Neuron (in vitro differentiated cells): ENCODE measurements around the gene GULP1.

Experiments used
- H2AFZ ChIP-seq: one replicate; pipeline ENCODE4 v1.6.1; 2013; ENCODE audit warnings: low read depth, mild to moderate bottlenecking, inconsistent platforms, low read length, moderate library complexity
- H3K27me3 ChIP-seq: one replicate; pipeline ENCODE4 v1.6.1; 2013; ENCODE audit warnings: low read length; ENCODE audit not compliant: insufficient read depth
- H3K36me3 ChIP-seq: one replicate; pipeline ENCODE4 v1.6.1; 2013; ENCODE audit warnings: low read length; ENCODE audit not compliant: insufficient read depth
- H3K4me1 ChIP-seq: one replicate; pipeline ENCODE4 v1.6.1; 2013; ENCODE audit warnings: low read length; ENCODE audit not compliant: insufficient read depth
- H3K4me3 ChIP-seq: 2 replicates; pipeline ENCODE4 v1.5.1; 2013; ENCODE audit warnings: mild to moderate bottlenecking, low read length, moderate library complexity
- H3K9me3 ChIP-seq: one replicate; pipeline ENCODE4 v1.6.1; 2013; ENCODE audit warnings: low read length

GULP1 gene

GRCh38 chr2:188406414-188406813 is 114.7 kb downstream of the GULP1 start:
- no peaks in the 10 kb centered on the region for H3K36me3 ChIP-seq
- H3K27me3 ChIP-seq = no peaks in the 10 kb centered on the region
- H3K4me1 ChIP-seq = no peaks in the 10 kb centered on the region
- H3K4me3 ChIP-seq = no peak overlapping the region
- H2AFZ ChIP-seq = no peak overlapping the region
- H3K9me3 ChIP-seq = peaks cover 18% of the 10 kb centered on the region

GRCh38 chr2:188410504-188411235 is 119.0 kb downstream of the GULP1 start:
- Histone ChIP-seq H3K4me3 (no peak overlapping the region), H2AFZ (no peak overlapping the region), H3K4me1 (no peaks in the 10 kb centered on the region), H3K27me3 (no peaks in the 10 kb centered on the region), H3K9me3 (peaks cover 12% of the 10 kb centered on the region), H3K36me3 (no peaks in the 10 kb centered on the region)

- Histone ChIP-seq H3K9me3 (peaks cover 9% of the 10 kb centered on the region), H3K4me3 (no peak overlapping the region), H3K4me1 (no peaks in the 10 kb centered on the region), H3K27me3 (no peaks in the 10 kb centered on the region), H2AFZ (no peak overlapping the region), H3K36me3 (no peaks in the 10 kb centered on the region)
Measured at GRCh38 chr2:188412190-188412589, 120.5 kb downstream of the GULP1 start.

GRCh38 chr2:188414411-188414810 is 122.7 kb downstream of the GULP1 start:
- Histone ChIP-seq H3K27me3 (no peaks in the 10 kb centered on the region), H2AFZ (no peak overlapping the region), H3K9me3 (peaks cover 6% of the 10 kb centered on the region), H3K4me3 (no peak overlapping the region), H3K4me1 (no peaks in the 10 kb centered on the region), H3K36me3 (no peaks in the 10 kb centered on the region)

GRCh38 chr2:188414869-188415753 is 123.4 kb downstream of the GULP1 start:
- Histone ChIP-seq H3K4me3 (no peak overlapping the region), H3K36me3 (no peaks in the 10 kb centered on the region), H3K4me1 (no peaks in the 10 kb centered on the region), H3K27me3 (no peaks in the 10 kb centered on the region), H2AFZ (no peak overlapping the region), H3K9me3 (peaks cover 6% of the 10 kb centered on the region)

- Histone ChIP-seq H2AFZ (no peak overlapping the region), H3K27me3 (no peaks in the 10 kb centered on the region), H3K36me3 (no peaks in the 10 kb centered on the region), H3K9me3 (peaks cover 11% of the 10 kb centered on the region), H3K4me3 (no peak overlapping the region), H3K4me1 (no peaks in the 10 kb centered on the region)
Measured at GRCh38 chr2:188415754-188416083, 124.0 kb downstream of the GULP1 start.

- Histone ChIP-seq H3K9me3 (peaks cover 13% of the 10 kb centered on the region), H3K27me3 (no peaks in the 10 kb centered on the region), H3K4me3 (no peak overlapping the region), H2AFZ (no peak overlapping the region), H3K4me1 (no peaks in the 10 kb centered on the region), H3K36me3 (no peaks in the 10 kb centered on the region)
Measured at GRCh38 chr2:188416367-188416766, 124.7 kb downstream of the GULP1 start.

- Histone ChIP-seq H3K4me1 (no peaks in the 10 kb centered on the region), H2AFZ (no peak overlapping the region), H3K27me3 (no peaks in the 10 kb centered on the region), H3K9me3 (peaks cover 8% of the 10 kb centered on the region), H3K36me3 (no peaks in the 10 kb centered on the region), H3K4me3 (no peak overlapping the region)
Measured at GRCh38 chr2:188422726-188423125, 131.1 kb downstream of the GULP1 start.

GRCh38 chr2:188425266-188425665 is 133.6 kb downstream of the GULP1 start:
- no peak overlapping the region for H3K4me3 ChIP-seq
- H3K9me3 ChIP-seq = peaks cover 7% of the 10 kb centered on the region
- H2AFZ ChIP-seq = no peak overlapping the region
- no peaks in the 10 kb centered on the region for H3K36me3 ChIP-seq
- no peaks in the 10 kb centered on the region for H3K27me3 ChIP-seq
- no peaks in the 10 kb centered on the region for H3K4me1 ChIP-seq

- no peak overlapping the region for H2AFZ ChIP-seq
Measured at GRCh38 chr2:188426121-188426520, 134.4 kb downstream of the GULP1 start.

GRCh38 chr2:188430705-188431104 is 139.0 kb downstream of the GULP1 start:
- Histone ChIP-seq H3K4me1 (no peaks in the 10 kb centered on the region), H3K4me3 (no peak overlapping the region), H3K27me3 (no peaks in the 10 kb centered on the region), H2AFZ (no peak overlapping the region), H3K9me3 (no peaks in the 10 kb centered on the region), H3K36me3 (no peaks in the 10 kb centered on the region)

More at GRCh38 chr2:188426121-188426520, 134.4 kb downstream of the GULP1 start:
- Histone ChIP-seq H3K4me1 (no peaks in the 10 kb centered on the region), H3K9me3 (peaks cover 1% of the 10 kb centered on the region), H3K36me3 (no peaks in the 10 kb centered on the region), H3K27me3 (no peaks in the 10 kb centered on the region), H3K4me3 (no peak overlapping the region)

- no peaks in the 10 kb centered on the region for H3K4me1 ChIP-seq
- H2AFZ ChIP-seq = no peak overlapping the region
- no peak overlapping the region for H3K4me3 ChIP-seq
- H3K27me3 ChIP-seq = no peaks in the 10 kb centered on the region
- no peaks in the 10 kb centered on the region for H3K36me3 ChIP-seq
- peaks cover 4% of the 10 kb centered on the region for H3K9me3 ChIP-seq
Measured at GRCh38 chr2:188434018-188434417, 142.3 kb downstream of the GULP1 start.

GRCh38 chr2:188435115-188435514 is 143.4 kb downstream of the GULP1 start:
- H3K36me3 ChIP-seq = no peaks in the 10 kb centered on the region

More at GRCh38 chr2:188435115-188435514, 143.4 kb downstream of the GULP1 start:
- H2AFZ ChIP-seq = no peak overlapping the region
- peaks cover 4% of the 10 kb centered on the region for H3K9me3 ChIP-seq
- H3K4me1 ChIP-seq = no peaks in the 10 kb centered on the region
- H3K4me3 ChIP-seq = no peak overlapping the region
- H3K27me3 ChIP-seq = no peaks in the 10 kb centered on the region
